ENCODE measurements around the gene GRM5.

GRM5 gene

GRCh38 chr11:88683024-88683423 lies 382.8 kb downstream of the GRM5 start:
- Histone ChIP-seq H4K91ac (ENCODE audit: low read depth, low read length, poor library complexity) (no peak overlapping the region), H2AFZ (ENCODE audit: low read length) (no peak overlapping the region), H3K14ac (ENCODE audit: low read length) (no peak overlapping the region), H3K9me3 (replicated peaks in 1 of 2; ENCODE audit: control insufficient read depth in 2 of 2, insufficient read depth in 1 of 2, low read depth in 1 of 2, low read length in 2 of 2) (peaks cover 0 to 2% of the 10 kb centered on the region in 2 donors), H2AK5ac (ENCODE audit: low read depth, low read length) (no peak overlapping the region), H3K9ac (ENCODE audit: low read depth, low read length, poor library complexity) (no peak overlapping the region), H3K4me2 (ENCODE audit: insufficient read depth, low read length, poor library complexity, severe bottlenecking) (no peak overlapping the region), H2BK15ac (ENCODE audit: low read length) (no peak overlapping the region), H2BK12ac (ENCODE audit: low read length) (no peak overlapping the region), H3K4me3 (ENCODE audit: low read length in 2 of 2) (no peak overlapping the region), H3K27me3 (ENCODE audit: control insufficient read depth in 3 of 3, insufficient read depth in 3 of 3, low read depth in 1 of 3, low read length in 3 of 3) (no peaks in the 10 kb centered on the region), H2BK120ac (ENCODE audit: low read depth, low read length) (no peak overlapping the region), H3K18ac (ENCODE audit: low read length) (no peak overlapping the region), H4K8ac (ENCODE audit: low read depth, low read length) (no peak overlapping the region), H3K23ac (ENCODE audit: low read depth, low read length, poor library complexity) (no peak overlapping the region), H3K4ac (ENCODE audit: low read length) (no peak overlapping the region), H3K4me1 (ENCODE audit: control insufficient read depth in 2 of 2, insufficient read depth in 1 of 2, low read depth in 1 of 2, low read length in 2 of 2) (no peaks in the 10 kb centered on the region), H3K27ac (replicated peaks; ENCODE audit: low read length) (no peak overlapping the region), H2BK5ac (ENCODE audit: low read length) (no peak overlapping the region), H3K79me1 (ENCODE audit: low read depth, low read length) (no peaks in the 10 kb centered on the region), H3K36me3 (replicated peaks in 1 of 2; ENCODE audit: control insufficient read depth in 2 of 2, insufficient read depth in 2 of 2, low read length in 2 of 2) (no peaks in the 10 kb centered on the region)
- peak; percentile 4 for DNase-seq (ENCODE audit: low spot score)
- WGBS, 2 donors (ENCODE audit: extremely low coverage in 2 of 2, insufficient read length in 2 of 2, insufficient replicate concordance in 1 of 2): no CpG with 5 or more reads among the region's 1 CpG

DNA sequence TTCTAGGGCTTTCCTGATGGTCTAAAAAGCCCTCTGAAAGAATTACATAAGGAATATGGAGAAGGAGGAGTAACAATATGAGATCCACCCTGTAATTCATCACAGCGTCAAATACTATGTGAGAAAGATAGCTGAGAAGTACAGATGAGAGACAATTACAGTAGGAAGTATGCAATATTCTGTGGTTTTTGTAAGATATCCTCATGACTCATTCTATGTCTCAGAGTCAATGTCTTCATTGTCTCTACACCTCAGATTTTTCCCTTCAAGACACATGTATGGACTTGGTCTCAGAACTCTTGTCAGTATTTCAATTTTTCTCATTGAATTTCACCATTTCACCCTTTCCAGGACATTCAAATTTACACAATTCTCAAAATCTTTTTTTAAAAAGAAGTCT lies 385.0 kb downstream of the GRM5 start:
- Histone ChIP-seq H3K4me3 (ENCODE audit: low read length in 2 of 2) (no peak overlapping the region), H2BK120ac (ENCODE audit: low read depth, low read length) (no peak overlapping the region), H2AFZ (ENCODE audit: low read length) (no peak overlapping the region), H2BK12ac (ENCODE audit: low read length) (no peak overlapping the region), H3K18ac (ENCODE audit: low read length) (no peak overlapping the region), H3K27me3 (ENCODE audit: control insufficient read depth in 3 of 3, insufficient read depth in 3 of 3, low read depth in 1 of 3, low read length in 3 of 3) (no peaks in the 10 kb centered on the region), H2BK5ac (ENCODE audit: low read length) (no peak overlapping the region), H3K4me1 (ENCODE audit: control insufficient read depth in 2 of 2, insufficient read depth in 1 of 2, low read depth in 1 of 2, low read length in 2 of 2) (no peaks in the 10 kb centered on the region), H3K23ac (ENCODE audit: low read depth, low read length, poor library complexity) (no peak overlapping the region), H3K27ac (replicated peaks; ENCODE audit: low read length) (no peak overlapping the region), H4K8ac (ENCODE audit: low read depth, low read length) (no peak overlapping the region), H3K9ac (ENCODE audit: low read depth, low read length, poor library complexity) (no peak overlapping the region), H4K91ac (ENCODE audit: low read depth, low read length, poor library complexity) (no peak overlapping the region), H3K9me3 (replicated peaks in 1 of 2; ENCODE audit: control insufficient read depth in 2 of 2, insufficient read depth in 1 of 2, low read depth in 1 of 2, low read length in 2 of 2) (peaks cover 0 to 2% of the 10 kb centered on the region in 2 donors), H3K14ac (ENCODE audit: low read length) (no peak overlapping the region), H3K36me3 (replicated peaks in 1 of 2; ENCODE audit: control insufficient read depth in 2 of 2, insufficient read depth in 2 of 2, low read length in 2 of 2) (no peaks in the 10 kb centered on the region), H2BK15ac (ENCODE audit: low read length) (no peak overlapping the region), H3K79me1 (ENCODE audit: low read depth, low read length) (no peaks in the 10 kb centered on the region), H3K4me2 (ENCODE audit: insufficient read depth, low read length, poor library complexity, severe bottlenecking) (no peak overlapping the region), H2AK5ac (ENCODE audit: low read depth, low read length) (no peak overlapping the region), H3K4ac (ENCODE audit: low read length) (no peak overlapping the region)
- WGBS, 2 donors (ENCODE audit: extremely low coverage in 2 of 2, insufficient read length in 2 of 2, insufficient replicate concordance in 1 of 2): no CpG with 5 or more reads among the region's 1 CpG
- DNase-seq (ENCODE audit: low spot score): no peak

DNA sequence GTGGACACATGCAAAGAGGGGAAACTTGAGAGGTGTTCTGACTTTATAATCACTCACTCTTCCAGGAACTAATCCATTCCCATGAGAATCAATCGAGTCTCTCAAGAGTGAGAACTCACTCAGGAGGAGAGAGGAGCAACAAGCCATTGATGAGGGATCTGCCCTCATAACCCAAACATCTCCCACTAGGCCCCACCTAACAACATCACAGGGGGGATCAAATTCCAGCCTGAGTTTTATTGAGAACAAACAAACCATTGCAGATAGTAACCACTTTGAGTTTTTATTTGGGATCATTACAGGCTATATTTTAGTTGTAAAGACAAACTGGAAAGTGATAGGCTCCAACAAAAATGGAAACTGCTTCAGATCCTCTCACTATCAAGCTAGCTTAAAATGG lies 399.4 kb downstream of the GRM5 start:
- Histone ChIP-seq H3K79me1 (ENCODE audit: low read depth, low read length) (no peaks in the 10 kb centered on the region), H2AFZ (ENCODE audit: low read length) (no peak overlapping the region), H3K9ac (ENCODE audit: low read depth, low read length, poor library complexity) (no peak overlapping the region), H3K14ac (ENCODE audit: low read length) (no peak overlapping the region), H3K4me2 (ENCODE audit: insufficient read depth, low read length, poor library complexity, severe bottlenecking) (no peak overlapping the region), H3K27ac (replicated peaks; ENCODE audit: low read length) (no peak overlapping the region), H3K27me3 (ENCODE audit: control insufficient read depth in 3 of 3, insufficient read depth in 3 of 3, low read depth in 1 of 3, low read length in 3 of 3) (no peaks in the 10 kb centered on the region), H3K9me3 (replicated peaks in 1 of 2; ENCODE audit: control insufficient read depth in 2 of 2, insufficient read depth in 1 of 2, low read depth in 1 of 2, low read length in 2 of 2) (no peaks in the 10 kb centered on the region), H2AK5ac (ENCODE audit: low read depth, low read length) (no peak overlapping the region), H2BK15ac (ENCODE audit: low read length) (no peak overlapping the region), H3K4me3 (ENCODE audit: low read length in 2 of 2) (no peak overlapping the region), H2BK5ac (ENCODE audit: low read length) (no peak overlapping the region), H3K4ac (ENCODE audit: low read length) (no peak overlapping the region), H3K4me1 (ENCODE audit: control insufficient read depth in 2 of 2, insufficient read depth in 1 of 2, low read depth in 1 of 2, low read length in 2 of 2) (no peaks in the 10 kb centered on the region), H3K18ac (ENCODE audit: low read length) (no peak overlapping the region), H3K36me3 (replicated peaks in 1 of 2; ENCODE audit: control insufficient read depth in 2 of 2, insufficient read depth in 2 of 2, low read length in 2 of 2) (no peaks in the 10 kb centered on the region), H4K8ac (ENCODE audit: low read depth, low read length) (no peak overlapping the region), H4K91ac (ENCODE audit: low read depth, low read length, poor library complexity) (no peak overlapping the region), H3K23ac (ENCODE audit: low read depth, low read length, poor library complexity) (no peak overlapping the region), H2BK120ac (ENCODE audit: low read depth, low read length) (no peak overlapping the region), H2BK12ac (ENCODE audit: low read length) (no peak overlapping the region)
- WGBS, 2 donors (ENCODE audit: extremely low coverage in 2 of 2, insufficient read length in 2 of 2, insufficient replicate concordance in 1 of 2): no CpG with 5 or more reads among the region's 1 CpG
- DNase-seq (ENCODE audit: low spot score): no peak

DNA sequence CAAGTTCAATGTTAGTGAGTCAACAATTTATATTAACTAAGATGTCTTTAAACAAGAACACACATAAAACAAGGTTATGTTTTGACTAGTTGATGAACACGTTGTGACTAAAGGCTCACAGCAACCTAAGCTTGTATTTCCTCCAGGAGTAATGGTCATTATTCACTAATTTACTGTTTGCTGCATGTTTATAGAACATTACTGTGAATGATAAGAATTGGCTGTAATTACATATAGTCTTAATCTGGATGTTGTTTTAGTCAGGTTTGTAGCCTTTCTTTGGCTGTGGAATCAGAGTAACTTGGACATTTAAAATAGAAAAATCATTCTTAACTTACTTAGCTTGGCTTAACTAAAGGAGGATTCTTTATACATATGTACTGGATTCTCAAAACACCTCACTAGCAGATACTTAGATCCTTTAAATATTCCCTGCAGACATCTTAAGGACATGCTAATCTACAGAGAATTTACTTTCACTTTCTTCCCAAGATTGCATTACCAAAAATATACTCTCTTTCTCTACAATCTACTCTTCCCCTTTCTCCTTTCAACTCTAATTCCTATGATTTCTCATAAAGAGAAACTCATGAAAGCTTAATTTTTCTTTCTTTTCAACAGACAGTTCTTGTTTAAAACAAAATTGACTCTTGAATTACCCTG lies 408.6 kb downstream of the GRM5 start:
- no peak overlapping the region for H2BK5ac ChIP-seq (ENCODE audit: low read length)
- H3K4ac ChIP-seq (ENCODE audit: low read length): no peak overlapping the region
- H3K9ac ChIP-seq (ENCODE audit: low read depth, low read length, poor library complexity): no peak overlapping the region
- no peak overlapping the region for H2BK120ac ChIP-seq (ENCODE audit: low read depth, low read length)
- no peak overlapping the region for H4K8ac ChIP-seq (ENCODE audit: low read depth, low read length)
- H2AK5ac ChIP-seq (ENCODE audit: low read depth, low read length): no peak overlapping the region
- H2BK15ac ChIP-seq (ENCODE audit: low read length): no peak overlapping the region
- H3K4me1 ChIP-seq (ENCODE audit: control insufficient read depth in 2 of 2, insufficient read depth in 1 of 2, low read depth in 1 of 2, low read length in 2 of 2): no peaks in the 10 kb centered on the region
- no peak for DNase-seq (ENCODE audit: low spot score)
- no peak overlapping the region for H3K4me2 ChIP-seq (ENCODE audit: insufficient read depth, low read length, poor library complexity, severe bottlenecking)
- H4K91ac ChIP-seq (ENCODE audit: low read depth, low read length, poor library complexity): no peak overlapping the region
- no peaks in the 10 kb centered on the region for H3K9me3 ChIP-seq (replicated peaks in 1 of 2; ENCODE audit: control insufficient read depth in 2 of 2, insufficient read depth in 1 of 2, low read depth in 1 of 2, low read length in 2 of 2)
- no peak overlapping the region for H2AFZ ChIP-seq (ENCODE audit: low read length)
- no peak overlapping the region for H3K23ac ChIP-seq (ENCODE audit: low read depth, low read length, poor library complexity)
- no CpG with 5 or more reads among the region's 1 CpG for WGBS, 2 donors (ENCODE audit: extremely low coverage in 2 of 2, insufficient read length in 2 of 2, insufficient replicate concordance in 1 of 2)
- no peak overlapping the region for H3K27ac ChIP-seq (replicated peaks; ENCODE audit: low read length)
- no peak overlapping the region for H3K4me3 ChIP-seq (ENCODE audit: low read length in 2 of 2)
- H3K27me3 ChIP-seq (ENCODE audit: control insufficient read depth in 3 of 3, insufficient read depth in 3 of 3, low read depth in 1 of 3, low read length in 3 of 3): no peaks in the 10 kb centered on the region
- no peaks in the 10 kb centered on the region for H3K36me3 ChIP-seq (replicated peaks in 1 of 2; ENCODE audit: control insufficient read depth in 2 of 2, insufficient read depth in 2 of 2, low read length in 2 of 2)
- H2BK12ac ChIP-seq (ENCODE audit: low read length): no peak overlapping the region
- H3K14ac ChIP-seq (ENCODE audit: low read length): no peak overlapping the region
- no peak overlapping the region for H3K18ac ChIP-seq (ENCODE audit: low read length)
- no peaks in the 10 kb centered on the region for H3K79me1 ChIP-seq (ENCODE audit: low read depth, low read length)

Measured in neuronal stem cell (in vitro differentiated cells).